Stimulated activated naive B cell treated with anti-CD40 and anti-IgM and Interleukin-4, amounts not matched to agents 10 μg/mL and 1 μg/mL and 100 μg/mL, for 72 hours (primary cell): ENCODE data around the gene NUMBL.
"Not testable (repeated sequence)": the region's sequence is repeated elsewhere in the genome, so short reads cannot be mapped to it uniquely, and the experiment has no call there.

Source experiments
- ATAC-seq, 2 donors: fragments of 150-1000 bp; cut with Tn5 transposase; replicated peaks; 2 replicates each; pipeline ENCODE4 v1.10.0; 2021; ENCODE audit warnings: moderate library complexity in 1 of 2
- DNase-seq: peaks from one replicate; pipeline ENCODE4 v3.0.0; 2021
- H3K27ac Mint-ChIP-seq: one replicate; pipeline ENCODE4 v1.8.0; 2022; ENCODE audit warnings: mild to moderate bottlenecking, mixed read lengths
- H3K27me3 Mint-ChIP-seq, 2 donors: one replicate each; pipeline ENCODE4 v1.8.0; 2022; ENCODE audit warnings: mixed read lengths in 2 of 2
- H3K36me3 Mint-ChIP-seq, 2 donors: one replicate each; pipeline ENCODE4 v1.8.0; 2022; ENCODE audit warnings: mixed read lengths in 2 of 2, mild to moderate bottlenecking in 1 of 2
- H3K4me1 Mint-ChIP-seq, 2 donors: one replicate each; pipeline ENCODE4 v1.8.0; 2022; ENCODE audit warnings: mixed read lengths in 2 of 2, mild to moderate bottlenecking in 1 of 2
- H3K4me3 Mint-ChIP-seq, 2 donors: one replicate each; pipeline ENCODE4 v1.8.0; 2022; ENCODE audit warnings: mild to moderate bottlenecking in 2 of 2, mixed read lengths in 2 of 2, moderate library complexity in 1 of 2
- H3K9me3 Mint-ChIP-seq, 2 donors: one replicate each; pipeline ENCODE4 v1.8.0; 2022; ENCODE audit warnings: mixed read lengths in 2 of 2, mild to moderate bottlenecking in 1 of 2

Gene NUMBL

DNA sequence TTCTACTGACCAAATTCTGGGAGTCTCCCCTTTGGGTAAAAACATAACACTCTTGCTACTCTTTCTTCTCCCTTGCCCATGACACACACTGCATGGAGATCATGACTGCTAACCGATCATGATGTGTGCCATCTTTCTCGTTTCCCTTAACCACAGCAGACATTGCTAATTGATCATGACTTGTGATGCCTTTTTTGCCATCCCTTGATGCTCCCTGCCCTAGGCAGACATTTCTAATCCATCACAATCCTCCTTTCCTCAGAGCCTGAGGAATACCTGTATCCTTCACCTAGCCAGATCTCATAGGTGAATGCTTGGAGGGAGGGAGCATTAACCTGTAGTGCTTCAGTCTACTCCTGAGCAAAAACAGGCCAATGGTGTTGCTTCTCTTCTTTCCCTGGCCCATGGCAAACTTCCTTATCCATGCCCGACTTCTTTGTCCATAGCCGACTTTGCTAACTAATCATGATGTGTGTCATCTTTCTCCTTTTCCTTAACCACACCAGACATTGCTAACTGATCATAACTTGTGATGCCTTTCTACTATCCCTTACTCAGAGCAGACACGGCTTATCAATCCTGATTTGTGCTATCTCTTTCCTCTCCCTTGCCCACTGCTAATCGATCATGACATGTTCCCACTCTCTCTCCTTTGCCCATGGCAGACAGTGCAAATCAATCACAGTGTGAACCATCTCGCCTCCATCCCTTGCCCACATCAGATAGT, 17.7 kb downstream of the NUMBL start:
- no peak overlapping the region for H3K4me3 Mint-ChIP-seq
- peaks cover 39 to 49% of the 10 kb centered on the region in 2 donors for H3K36me3 Mint-ChIP-seq
- H3K4me1 Mint-ChIP-seq = peaks cover 0 to 2% of the 10 kb centered on the region in 2 donors
- DNase-seq (no peak), ATAC-seq (no peak)
- no peaks in the 10 kb centered on the region for H3K27me3 Mint-ChIP-seq
- no peaks in the 10 kb centered on the region for H3K9me3 Mint-ChIP-seq
- no peak overlapping the region for H3K27ac Mint-ChIP-seq

DNA sequence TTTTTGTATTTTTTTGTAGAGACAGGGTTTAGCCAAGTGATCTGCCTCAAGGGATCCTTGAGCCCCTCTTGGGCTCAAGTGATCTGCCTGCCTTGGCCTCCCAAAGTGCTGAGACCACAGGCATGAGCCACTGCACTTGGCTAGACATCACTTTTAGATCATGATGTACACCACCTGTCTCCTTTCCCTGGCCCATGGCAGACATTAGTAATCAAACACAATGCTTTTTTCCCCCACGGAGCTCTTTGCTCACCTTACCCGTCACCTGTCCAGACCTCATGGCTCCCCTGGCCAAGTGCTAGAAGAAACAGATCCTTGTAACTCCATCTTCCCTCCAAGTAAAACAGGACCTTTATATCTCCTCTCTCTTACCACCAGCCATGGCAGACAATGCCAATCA, 18.4 kb downstream of the NUMBL start:
- H3K9me3 Mint-ChIP-seq = no peaks in the 10 kb centered on the region

DNA sequence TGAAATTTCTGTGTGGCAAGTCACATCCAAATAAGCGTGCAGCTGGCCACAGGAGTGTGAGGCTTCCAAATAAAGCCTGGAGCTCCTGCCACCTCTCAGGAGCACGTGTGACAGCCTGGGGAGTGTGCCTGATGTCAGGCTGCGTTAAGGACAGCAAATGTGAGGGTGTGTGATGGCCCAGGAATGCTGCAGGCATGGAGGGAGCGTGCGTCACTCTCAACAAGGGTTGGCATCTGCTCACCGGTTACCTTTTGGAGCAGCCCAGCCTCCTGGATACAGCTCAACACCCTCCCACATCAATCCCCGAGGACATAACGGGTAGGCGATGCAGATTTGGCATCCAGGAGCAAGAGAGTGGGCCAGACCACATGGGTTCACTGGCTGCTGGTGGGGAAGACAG, 19.0 kb downstream of the NUMBL start:
- peak overlapping the region; percentile 56 for H3K27ac Mint-ChIP-seq
- peaks cover 38 to 48% of the 10 kb centered on the region in 2 donors for H3K36me3 Mint-ChIP-seq

More for the DNA sequence above, 18.4 kb downstream of the NUMBL start:
- no peak overlapping the region for H3K4me3 Mint-ChIP-seq
- DNase-seq = no peak
- H3K27me3 Mint-ChIP-seq = no peaks in the 10 kb centered on the region
- ATAC-seq = no peak
- peaks cover under 1 to 2% of the 10 kb centered on the region in 2 donors for H3K4me1 Mint-ChIP-seq
- peaks cover 36 to 47% of the 10 kb centered on the region in 2 donors for H3K36me3 Mint-ChIP-seq
- no peak overlapping the region for H3K27ac Mint-ChIP-seq

DNA sequence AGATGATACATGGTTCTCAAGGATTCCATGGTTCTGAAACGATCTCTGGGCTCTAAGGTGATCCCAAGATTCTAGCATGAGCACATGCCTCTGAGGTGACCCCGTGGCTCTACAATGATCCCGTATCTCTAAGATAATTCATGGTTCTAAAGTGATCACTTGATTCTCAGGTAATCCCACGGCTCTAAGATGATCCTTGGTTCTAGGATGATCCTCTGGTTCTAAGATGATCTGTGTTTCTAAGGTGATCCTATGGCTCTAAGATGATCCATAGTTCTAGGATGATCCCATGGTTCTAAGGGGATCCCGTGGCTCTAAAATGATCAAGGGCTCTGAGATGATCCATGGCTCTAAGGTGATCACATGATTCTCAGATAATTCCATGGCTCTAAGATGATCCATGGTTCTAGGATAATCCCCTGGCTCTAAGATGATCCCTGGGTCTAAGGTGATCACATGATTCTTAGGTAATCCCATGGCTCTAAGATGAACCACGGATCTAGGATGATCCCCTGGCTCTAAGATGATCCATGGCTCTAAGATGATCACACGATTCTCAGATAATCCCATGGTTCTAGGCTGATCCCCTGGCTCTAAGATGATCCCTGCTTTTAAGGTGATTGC, 21.3 kb downstream of the NUMBL start:
- H3K27me3 Mint-ChIP-seq = no peaks in the 10 kb centered on the region
- H3K9me3 Mint-ChIP-seq = no peaks in the 10 kb centered on the region

More for the DNA sequence above, 19.0 kb downstream of the NUMBL start:
- Mint-ChIP-seq H3K9me3 (no peaks in the 10 kb centered on the region), H3K4me1 (peaks cover 2 to 6% of the 10 kb centered on the region in 2 donors), H3K27me3 (no peaks in the 10 kb centered on the region), H3K4me3 (no peak overlapping the region)
- ATAC-seq (no peak), DNase-seq (no peak)

DNA sequence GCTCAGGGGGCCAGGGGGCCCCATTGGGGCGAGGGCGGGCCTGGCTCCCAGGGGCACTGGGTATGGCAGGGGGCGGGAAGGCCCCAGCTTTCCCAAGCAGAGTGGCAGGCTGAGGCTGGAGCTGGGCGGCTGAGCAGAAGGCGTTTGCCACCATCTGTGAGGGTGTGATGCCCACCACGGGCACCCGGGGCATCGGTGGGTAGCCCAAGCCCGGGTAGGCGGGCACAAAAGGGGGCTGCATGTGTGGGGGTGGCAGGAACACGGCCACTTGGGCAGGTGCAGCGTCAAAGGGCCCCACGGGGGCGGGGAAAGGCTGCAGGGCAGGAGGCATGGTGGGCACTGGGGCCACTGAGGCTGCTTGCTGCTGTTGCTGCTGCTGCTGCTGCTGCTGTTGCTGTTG, 22.8 kb downstream of the NUMBL start:
- no peaks in the 10 kb centered on the region for H3K9me3 Mint-ChIP-seq
- no peaks in the 10 kb centered on the region for H3K27me3 Mint-ChIP-seq
- H3K4me3 Mint-ChIP-seq = no peak overlapping the region
- H3K36me3 Mint-ChIP-seq = peaks cover 36 to 44% of the 10 kb centered on the region in 2 donors
- ATAC-seq (no peak), DNase-seq (no peak)
- H3K4me1 Mint-ChIP-seq = peaks cover 14 to 22% of the 10 kb centered on the region in 2 donors
- H3K27ac Mint-ChIP-seq = no peak overlapping the region

More for the DNA sequence above, 21.3 kb downstream of the NUMBL start:
- H3K4me1 Mint-ChIP-seq = peaks cover 2 to 7% of the 10 kb centered on the region in 2 donors
- H3K4me3 Mint-ChIP-seq = no peak overlapping the region
- peaks cover 36 to 44% of the 10 kb centered on the region in 2 donors for H3K36me3 Mint-ChIP-seq
- H3K27ac Mint-ChIP-seq = no peak overlapping the region
- DNase-seq (no peak), ATAC-seq (no peak)

DNA sequence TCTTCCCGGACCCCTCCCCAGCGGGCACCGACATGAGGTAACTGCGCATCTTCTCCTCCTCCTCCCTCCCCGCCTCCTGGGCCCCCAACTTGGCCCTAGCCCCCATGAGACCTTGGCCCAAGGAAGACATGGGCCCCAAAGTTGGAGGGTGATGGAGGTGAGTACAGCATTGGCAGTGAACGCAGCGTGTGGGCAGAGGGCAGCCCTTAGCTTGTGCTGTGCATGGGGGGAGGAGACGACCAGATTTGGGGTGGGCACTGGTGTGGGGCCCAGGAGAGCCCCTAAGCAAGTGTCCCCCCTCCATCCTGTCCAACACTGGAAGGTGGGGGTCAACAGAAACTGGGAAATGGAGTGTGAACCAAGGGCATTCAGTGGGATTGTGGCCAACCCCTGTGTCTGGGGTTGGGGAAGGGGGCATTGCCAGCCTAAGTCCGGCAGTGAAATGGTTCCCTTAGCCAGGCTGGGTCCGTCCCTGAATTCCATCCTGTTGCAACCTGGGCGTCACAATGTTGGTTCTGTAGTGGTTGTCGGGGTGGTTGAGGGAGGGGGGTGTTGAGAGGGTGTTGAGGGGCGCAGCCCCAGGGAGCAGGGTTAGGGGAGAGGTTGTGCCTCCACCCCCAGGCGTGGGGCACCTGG, 23.5 kb downstream of the NUMBL start:
- H3K9me3 Mint-ChIP-seq = no peaks in the 10 kb centered on the region
- no peak overlapping the region for H3K27ac Mint-ChIP-seq

DNA sequence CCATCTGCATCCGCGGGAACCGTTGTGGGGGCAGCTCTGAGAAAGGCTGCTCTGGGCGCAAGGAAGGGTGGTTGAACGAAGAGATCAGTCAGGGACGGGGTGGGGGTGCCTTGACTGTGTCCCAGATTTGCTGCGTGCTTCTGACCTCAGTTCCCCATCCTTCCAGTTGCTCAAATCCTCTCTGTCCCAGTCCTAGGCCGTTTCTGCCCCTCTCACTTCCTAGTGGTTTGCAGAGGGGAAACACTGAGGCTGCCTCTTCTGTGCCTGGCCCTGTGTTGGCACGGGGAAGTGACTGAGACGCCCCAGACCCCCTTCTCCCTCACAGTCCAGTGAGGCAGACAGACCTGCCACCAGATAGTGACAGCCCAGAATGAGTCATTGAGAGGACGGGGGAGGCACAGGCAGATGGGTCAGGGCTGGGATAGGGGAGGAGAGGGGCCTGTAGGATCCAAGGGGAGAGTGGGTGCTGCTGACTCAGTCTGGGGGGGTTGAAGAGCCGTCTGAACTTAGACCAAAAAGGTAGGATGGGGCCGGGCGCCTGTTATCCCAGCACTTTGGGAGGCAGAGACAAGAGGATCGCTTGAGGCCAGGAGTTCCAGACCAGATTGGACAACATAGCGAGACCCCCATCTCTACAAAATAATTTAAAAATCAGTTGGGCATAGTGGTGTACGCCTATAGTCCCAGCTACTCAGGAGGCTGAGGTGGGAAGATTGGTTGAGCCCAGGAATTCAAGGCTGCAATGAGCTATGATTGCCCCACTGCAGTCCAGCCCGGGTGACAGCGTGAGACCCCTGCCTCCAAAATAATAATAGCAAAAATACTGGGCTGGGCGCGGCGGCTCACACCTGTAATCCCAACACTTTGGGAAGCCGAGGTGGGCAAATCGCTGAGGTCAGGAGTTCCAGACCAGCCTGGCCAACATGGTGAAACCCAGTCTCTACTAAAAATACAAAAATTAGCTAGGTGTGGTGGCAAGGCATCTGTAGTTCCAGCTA, 26.5 kb downstream of the NUMBL start:
- H3K9me3 Mint-ChIP-seq = no peaks in the 10 kb centered on the region
- H3K27ac Mint-ChIP-seq = peak overlapping the region; percentile 86
- ATAC-seq (peak; percentile 24 to 26), DNase-seq (peak; percentile 23)
- H3K4me3 Mint-ChIP-seq = peak overlapping the region; percentile 82 to 89
- peaks cover 12 to 24% of the 10 kb centered on the region in 2 donors for H3K4me1 Mint-ChIP-seq
- H3K27me3 Mint-ChIP-seq = no peaks in the 10 kb centered on the region
- peaks cover 14 to 18% of the 10 kb centered on the region in 2 donors for H3K36me3 Mint-ChIP-seq

More for the DNA sequence above, 23.5 kb downstream of the NUMBL start:
- Mint-ChIP-seq H3K4me3 (no peak overlapping the region), H3K4me1 (peaks cover 14 to 24% of the 10 kb centered on the region in 2 donors), H3K36me3 (peaks cover 36 to 44% of the 10 kb centered on the region in 2 donors), H3K27me3 (no peaks in the 10 kb centered on the region)
- DNase-seq (no peak), ATAC-seq (no peak)

DNA sequence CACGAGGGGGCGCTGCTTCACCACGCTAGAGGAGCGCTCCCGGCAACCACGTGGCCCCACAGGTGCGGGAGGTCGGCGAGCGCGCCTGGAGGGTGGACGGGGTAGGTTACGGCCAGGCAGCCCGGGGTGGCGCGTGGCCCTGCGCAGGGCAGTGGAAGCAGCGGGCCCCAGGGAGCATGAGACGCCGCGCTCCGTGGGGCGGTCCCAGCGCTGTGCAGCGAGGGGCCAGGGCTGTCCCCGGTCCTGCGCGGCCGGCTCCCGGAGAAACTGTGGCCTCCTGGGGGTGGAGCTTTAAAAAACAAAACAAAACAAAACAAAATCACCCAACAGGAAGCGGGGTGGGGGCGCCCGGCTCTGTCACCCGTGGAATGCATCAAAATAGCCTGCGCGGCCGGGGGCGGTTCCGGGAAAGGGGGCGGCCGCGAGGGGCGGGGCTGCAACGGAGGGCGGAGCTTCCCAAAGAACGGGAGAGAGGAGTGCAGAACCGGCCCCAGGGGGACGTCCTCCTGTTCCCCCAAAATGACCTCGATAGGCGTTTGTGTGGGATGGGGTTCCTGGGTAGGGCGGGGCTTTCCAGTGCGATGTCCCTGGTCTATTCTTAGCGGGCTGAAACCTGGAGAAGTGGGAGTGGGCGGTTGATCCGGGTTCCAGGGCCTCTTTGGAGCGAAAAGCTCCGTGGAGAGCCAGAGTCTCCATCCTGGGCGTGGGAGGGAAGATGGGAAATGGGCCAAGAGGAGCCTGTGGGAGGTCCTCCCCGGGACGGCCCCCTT, 27.3 kb downstream of the NUMBL start:
- Mint-ChIP-seq H3K4me1 (peaks cover 12 to 24% of the 10 kb centered on the region in 2 donors), H3K27me3 (no peaks in the 10 kb centered on the region), H3K36me3 (peaks cover 8 to 11% of the 10 kb centered on the region in 2 donors), H3K4me3 (peak overlapping the region; percentile 82 to 89), H3K27ac (peak overlapping the region; percentile 86), H3K9me3 (no peaks in the 10 kb centered on the region)
- ATAC-seq (peak; percentile 95 to 96), DNase-seq (peak; percentile 88)

DNA sequence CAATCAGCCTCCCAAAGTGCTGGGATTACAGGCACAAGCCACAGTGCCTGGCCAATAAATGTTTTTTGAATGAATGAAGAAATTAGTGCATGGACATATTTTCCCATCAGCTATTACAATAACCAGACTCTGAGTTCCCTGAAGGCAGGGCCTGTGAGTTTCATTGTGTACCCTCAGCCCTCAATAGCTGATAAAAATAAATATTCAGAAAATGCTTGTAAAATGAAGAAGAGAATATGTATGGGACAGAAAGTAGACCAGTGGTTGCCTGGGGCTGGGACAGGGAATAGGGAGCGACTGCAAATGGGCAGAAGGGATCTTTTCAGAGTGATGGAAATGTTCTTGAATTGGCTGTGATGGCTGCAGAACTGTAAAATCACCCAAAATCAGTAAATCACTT, 28.8 kb downstream of the NUMBL start:
- no peak for ATAC-seq
- peaks cover 0 to 10% of the 10 kb centered on the region in 2 donors for H3K27me3 Mint-ChIP-seq
- H3K9me3 Mint-ChIP-seq = no peaks in the 10 kb centered on the region
- no peak for DNase-seq
- H3K4me3 Mint-ChIP-seq = peak overlapping the region in 1 of 2 donors; percentile 39
- peak overlapping the region; percentile 25 for H3K27ac Mint-ChIP-seq
- H3K4me1 Mint-ChIP-seq = peaks cover 12 to 20% of the 10 kb centered on the region in 2 donors
- H3K36me3 Mint-ChIP-seq = peaks cover 0 to 2% of the 10 kb centered on the region in 2 donors

DNA sequence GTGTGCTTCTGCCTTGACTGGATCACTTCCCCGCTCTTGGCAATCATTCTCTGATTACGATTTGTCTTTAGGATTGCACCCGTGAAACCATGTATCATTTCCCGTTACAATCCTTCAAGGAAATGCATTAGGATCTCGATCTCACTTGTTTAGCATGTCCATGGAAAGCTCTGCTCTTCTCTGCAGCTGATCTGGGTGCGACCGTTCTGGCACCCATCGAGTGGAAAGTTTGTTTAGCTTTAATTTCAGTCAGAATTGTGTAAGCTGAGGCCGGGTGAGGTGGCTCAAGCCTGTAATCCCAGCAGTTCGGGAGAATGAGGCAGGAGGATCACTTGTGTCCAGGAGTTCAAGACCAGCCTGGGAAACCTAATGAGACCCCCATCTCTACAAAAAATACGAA, 30.9 kb downstream of the NUMBL start:
- peaks cover 0 to 11% of the 10 kb centered on the region in 2 donors for H3K27me3 Mint-ChIP-seq
- DNase-seq = no peak
- no peak for ATAC-seq
- peaks cover 12 to 18% of the 10 kb centered on the region in 2 donors for H3K4me1 Mint-ChIP-seq
- H3K27ac Mint-ChIP-seq = no peak overlapping the region
- H3K4me3 Mint-ChIP-seq = no peak overlapping the region
- H3K36me3 Mint-ChIP-seq = no peaks in the 10 kb centered on the region
- no peaks in the 10 kb centered on the region for H3K9me3 Mint-ChIP-seq

DNA sequence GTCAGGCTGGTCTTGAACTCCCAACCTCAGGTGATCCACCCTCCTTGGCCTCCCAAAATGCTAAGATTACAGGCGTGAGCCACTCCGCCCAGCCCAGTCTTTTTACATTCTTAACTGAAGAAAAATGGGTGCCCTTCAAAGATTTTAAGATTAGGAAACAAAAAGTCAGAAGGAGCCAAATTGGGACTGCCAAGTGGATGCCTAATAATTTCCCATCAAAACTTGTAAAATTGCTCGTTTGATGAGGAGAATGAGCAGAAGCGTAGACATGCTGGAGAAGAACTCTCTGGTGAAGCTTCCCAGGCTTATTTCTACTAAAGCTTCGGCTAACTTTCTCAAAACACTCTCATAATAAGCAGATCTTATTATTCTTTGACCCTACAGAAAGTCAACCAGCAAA, 31.3 kb downstream of the NUMBL start:
- DNase-seq = no peak
- Mint-ChIP-seq H3K4me3 (no peak overlapping the region), H3K36me3 (no peaks in the 10 kb centered on the region), H3K4me1 (peaks cover 12 to 18% of the 10 kb centered on the region in 2 donors), H3K27me3 (peaks cover 0 to 11% of the 10 kb centered on the region in 2 donors), H3K27ac (no peak overlapping the region), H3K9me3 (no peaks in the 10 kb centered on the region)
- no peak for ATAC-seq

DNA sequence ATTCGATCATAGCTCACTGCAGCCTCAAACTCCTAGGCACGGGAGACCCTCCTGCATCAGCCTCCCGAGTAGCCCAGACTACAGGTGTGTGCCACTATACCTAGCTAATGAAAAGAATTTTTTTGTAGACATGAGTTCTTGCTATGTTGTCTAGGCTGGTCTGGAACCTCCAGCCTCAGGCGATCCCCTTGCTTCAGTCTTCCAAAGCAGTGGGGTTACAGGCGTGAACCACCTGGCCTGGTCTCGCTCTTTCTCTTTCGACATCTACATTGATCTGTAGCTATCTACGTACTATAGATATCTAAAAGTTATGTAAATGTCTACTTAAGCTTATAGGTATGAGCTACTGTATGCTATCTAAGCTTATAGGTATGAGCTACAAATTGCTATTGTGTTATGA, 32.4 kb downstream of the NUMBL start:
- H3K4me1 Mint-ChIP-seq = peaks cover 3 to 7% of the 10 kb centered on the region in 2 donors
- ATAC-seq (no peak), DNase-seq (no peak)
- no peaks in the 10 kb centered on the region for H3K36me3 Mint-ChIP-seq
- peaks cover 0 to 11% of the 10 kb centered on the region in 2 donors for H3K27me3 Mint-ChIP-seq
- H3K9me3 Mint-ChIP-seq = no peaks in the 10 kb centered on the region
- H3K27ac Mint-ChIP-seq = peak overlapping the region; percentile 69
- no peak overlapping the region for H3K4me3 Mint-ChIP-seq

DNA sequence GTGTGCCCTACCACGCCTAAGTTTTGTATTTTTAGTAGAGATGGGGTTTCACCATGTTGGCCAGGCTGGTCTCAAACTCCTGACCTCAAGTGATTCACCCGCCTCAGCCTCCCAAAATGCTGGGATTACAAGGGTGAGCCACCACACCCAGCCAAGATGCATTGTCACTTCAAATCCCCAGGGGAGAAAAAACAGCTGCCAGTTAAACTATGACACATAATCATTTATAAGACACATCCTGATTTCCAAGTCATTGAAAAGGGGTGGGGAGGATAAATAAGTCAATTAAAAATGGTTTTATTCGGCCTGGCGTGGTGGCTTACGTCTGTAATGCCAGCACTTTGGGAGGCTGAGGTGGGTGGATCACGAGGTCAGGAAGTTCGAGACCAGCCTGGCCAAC, 34.8 kb downstream of the NUMBL start:
- H3K27ac Mint-ChIP-seq, ATAC-seq, H3K9me3 Mint-ChIP-seq, DNase-seq, H3K36me3 Mint-ChIP-seq, H3K4me1 Mint-ChIP-seq, H3K4me3 Mint-ChIP-seq: not testable (repeated sequence)
- H3K27me3 Mint-ChIP-seq = peaks cover 0 to 11% of the 10 kb centered on the region in 2 donors
